GM12864 (cell line): Measurements from ENCODE around the gene SLC13A3.

ENCODE experiments used
- DNase-seq: peaks from one replicate; pipeline ENCODE4 v3.0.0-alpha.2; 2011; ENCODE audit warnings: low read depth
- H3K4me3 ChIP-seq: 2 replicates; pipeline ENCODE4 v1.5.1; 2011; ENCODE audit warnings: mild to moderate bottlenecking, low read depth, low read length, control low read depth
- CTCF ChIP-seq: IDR thresholded peaks from 2 replicates; pipeline ENCODE4 v1.5.1; 2011; ENCODE audit warnings: low read depth, mild to moderate bottlenecking, moderate library complexity, low read length, control low read depth, inconsistent platforms; ENCODE audit errors: missing control alignments

The SLC13A3 gene

GRCh38 chr20:46622165-46622564 is 29.1 kb downstream of the SLC13A3 start:
- TF ChIP-seq CTCF = no peak
- no peak for DNase-seq
- no peak overlapping the region for H3K4me3 ChIP-seq

GRCh38 chr20:46621492-46621891 is 29.8 kb downstream of the SLC13A3 start:
- DNase-seq = no peak
- no peak overlapping the region for H3K4me3 ChIP-seq
- no peak for TF ChIP-seq CTCF

GRCh38 chr20:46619445-46619844 is 31.8 kb downstream of the SLC13A3 start:
- no peak overlapping the region for H3K4me3 ChIP-seq
- DNase-seq = no peak
- TF ChIP-seq CTCF = no peak

GRCh38 chr20:46618316-46619100 is 32.8 kb downstream of the SLC13A3 start:
- DNase-seq = no peak
- no peak overlapping the region for H3K4me3 ChIP-seq
- no peak for TF ChIP-seq CTCF

- no peak for TF ChIP-seq CTCF
- H3K4me3 ChIP-seq = no peak overlapping the region
- no peak for DNase-seq
Observed at GRCh38 chr20:46614503-46614902, 36.8 kb downstream of the SLC13A3 start.

GRCh38 chr20:46610145-46610544 is 41.1 kb downstream of the SLC13A3 start:
- H3K4me3 ChIP-seq = no peak overlapping the region
- DNase-seq = no peak
- no peak for TF ChIP-seq CTCF

GRCh38 chr20:46609043-46609442 is 42.2 kb downstream of the SLC13A3 start:
- TF ChIP-seq CTCF = no peak
- DNase-seq = no peak
- H3K4me3 ChIP-seq = no peak overlapping the region
